HCT116 (cell line): ENCODE measurements around the gene ZFHX3. TPM values are rescaled to one million over a fixed set of nuclear protein-coding genes. Genes with fewer than 3 reads are reported as not detected.

Source experiments
- ATAC-seq: fragments of 200-7000 bp; cut with Tn5 transposase; 2 replicates; pipeline ENCODE4 v1.9.1; 2020; ENCODE audit warnings: mild to moderate bottlenecking, moderate library complexity
- BruUV-seq: library from RNA; stranded (reverse); fragments of 400-500 nt; replicated peaks from 2 replicates; lab custom pipeline; 2021; lab: Mats Ljungman, UMichigan
- CTCF ChIA-PET: fragments of 300-600 bp; sonication (Branson Sonifier 250); formaldehyde crosslinking; loops from one replicate; lab custom pipeline; 2021; ENCODE audit warnings: antibody characterized with exemption; lab: Charles Lee
- POLR2A ChIA-PET: fragments of 300-600, 350-600 bp; sonication (Branson Sonifier 250); formaldehyde crosslinking; loops from one replicate; lab custom pipeline; 2021; ENCODE audit warnings: antibody characterized with exemption; lab: Charles Lee
- RAD21 ChIA-PET, 2 experiments: fragments of 300-600 bp; sonication (Branson Sonifier 250); formaldehyde crosslinking; loops; one replicate each; lab custom pipeline; 2023; ENCODE audit warnings: low total read pairs in 2 of 2; ENCODE audit not compliant: uncharacterized antibody in 2 of 2, unreplicated experiment in 2 of 2, low non-redundant PET in 1 of 2; lab: Charles Lee
- DNase-seq: peaks from one replicate; pipeline ENCODE4 v3.0.0-alpha.2; 2010; ENCODE audit warnings: low read depth, low spot score
- H2AFZ ChIP-seq: fragments of 200-600 bp; shearing (Covaris generic), sonication (generic); 2 replicates; pipeline ENCODE4 v1.6.1; 2017; ENCODE audit warnings: low read depth, mixed run types, mixed read lengths, antibody characterized with exemption, low read length; ENCODE audit not compliant: poor library complexity, severe bottlenecking
- H3K27ac ChIP-seq: 2 replicates; pipeline ENCODE4 v1.5.1; 2012; ENCODE audit warnings: low read depth, low read length
- H3K27me3 ChIP-seq: fragments of 200-600 bp; sonication (generic); 2 replicates; pipeline ENCODE4 v1.6.1; 2016; ENCODE audit warnings: mixed run types, low read length, mixed read lengths; ENCODE audit not compliant: insufficient read depth
- H3K36me3 ChIP-seq, 2 experiments: fragments of 200-500 bp in 1 of 2; fragments of 200-600 bp in 1 of 2; sonication (Bioruptor generic) in 1 of 2; sonication (generic) in 1 of 2; 2 replicates each; pipeline versions ENCODE4 v1.5.1 to v1.6.1; 2014 to 2016; ENCODE audit warnings: low read length in 2 of 2, inconsistent platforms in 1 of 2, mixed read lengths in 1 of 2, mixed run types in 1 of 2; ENCODE audit not compliant: insufficient read depth in 2 of 2, control insufficient read depth in 1 of 2
- H3K4me1 ChIP-seq, 2 experiments: fragments of 200-600 bp in 1 of 2; sonication (generic) in 1 of 2; 2 replicates each; pipeline versions ENCODE4 v1.5.1 to v1.6.1; 2012 to 2017; ENCODE audit warnings: low read length in 2 of 2, inconsistent platforms in 1 of 2, mild to moderate bottlenecking in 1 of 2, mixed read lengths in 1 of 2, mixed run types in 1 of 2, moderate library complexity in 1 of 2; ENCODE audit not compliant: insufficient read depth in 2 of 2, control insufficient read depth in 1 of 2
- H3K4me2 ChIP-seq: fragments of 200-600 bp; sonication (generic); 2 replicates; pipeline ENCODE4 v1.6.1; 2017; ENCODE audit warnings: mixed run types, low read length, mixed read lengths
- H3K4me3 ChIP-seq, 2 experiments: fragments of 200-600 bp in 1 of 2; sonication (generic) in 1 of 2; replicated peaks in 1 of 2; 2 replicates each; pipeline ENCODE4 v1.5.1; 2011 to 2016; ENCODE audit warnings: low read length in 2 of 2, control low read depth in 1 of 2, low read depth in 1 of 2, mild to moderate bottlenecking in 1 of 2, mixed read lengths in 1 of 2, mixed run types in 1 of 2
- H3K79me2 ChIP-seq: fragments of 200-600 bp; sonication (generic); 2 replicates; pipeline ENCODE4 v1.6.1; 2017; ENCODE audit warnings: mild to moderate bottlenecking, mixed run types, low read length, moderate library complexity, mixed read lengths; ENCODE audit not compliant: insufficient read depth
- H3K9ac ChIP-seq: fragments of 200-600 bp; sonication (generic); 2 replicates; pipeline ENCODE4 v1.6.1; 2016; ENCODE audit warnings: low read length, mixed read lengths
- H3K9me2 ChIP-seq: fragments of 200-600 bp; sonication (generic), shearing (Covaris generic); 2 replicates; pipeline ENCODE4 v1.6.1; 2017; ENCODE audit warnings: mixed run types, mild to moderate bottlenecking, moderate library complexity; ENCODE audit not compliant: insufficient read depth
- H3K9me3 ChIP-seq, 2 experiments: fragments of 200-500 bp in 1 of 2; fragments of 200-600 bp in 1 of 2; sonication (Bioruptor generic) in 1 of 2; sonication (generic) in 1 of 2; 2 replicates each; pipeline ENCODE4 v1.6.1; 2014 to 2017; ENCODE audit warnings: low read length in 2 of 2, mixed read lengths in 2 of 2, inconsistent platforms in 1 of 2, low read depth in 1 of 2, mild to moderate bottlenecking in 1 of 2, mixed run types in 1 of 2, moderate library complexity in 1 of 2; ENCODE audit not compliant: control insufficient read depth in 1 of 2, insufficient read depth in 1 of 2
- H4K20me1 ChIP-seq: fragments of 200-600 bp; sonication (generic), shearing (Covaris generic); 2 replicates; pipeline ENCODE4 v1.6.1; 2017; ENCODE audit warnings: mixed run types, mild to moderate bottlenecking, moderate library complexity; ENCODE audit not compliant: insufficient read depth
- CBX3 ChIP-seq: IDR thresholded peaks from 2 replicates; pipeline ENCODE4 v1.6.1; 2012; ENCODE audit warnings: low read depth
- CEBPB ChIP-seq: IDR thresholded peaks from 2 replicates; pipeline ENCODE4 v1.6.1; 2012; ENCODE audit warnings: low read depth
- CTCF ChIP-seq, 3 experiments: fragments of 200-600 bp in 1 of 3; sonication (generic) in 1 of 3; IDR thresholded peaks in 2 of 3; conservative IDR thresholded peaks in 1 of 3; 2 replicates each; pipeline ENCODE4 v1.5.1; 2012 to 2017; ENCODE audit warnings: low read depth in 2 of 3, low read length in 2 of 3, antibody characterized with exemption in 1 of 3, borderline replicate concordance in 1 of 3, control low read depth in 1 of 3, mild to moderate bottlenecking in 1 of 3, mixed read lengths in 1 of 3, mixed run types in 1 of 3, moderate library complexity in 1 of 3; ENCODE audit not compliant: insufficient read depth in 1 of 3
- EGR1 ChIP-seq: IDR thresholded peaks from 2 replicates; pipeline ENCODE4 v1.6.1; 2012; ENCODE audit warnings: low read depth
- EZH2phosphoT487 ChIP-seq: fragments of 200-600 bp; IDR thresholded peaks from 2 replicates; pipeline ENCODE4 v1.6.1; 2018; ENCODE audit warnings: antibody characterized with exemption, borderline replicate concordance
- JUND ChIP-seq: IDR thresholded peaks from 2 replicates; pipeline ENCODE4 v1.6.1; 2012
- MAX ChIP-seq: IDR thresholded peaks from 2 replicates; pipeline ENCODE4 v1.6.1; 2012
- POLR2A ChIP-seq: IDR thresholded peaks from 2 replicates; pipeline ENCODE4 v1.7.0; 2011; ENCODE audit warnings: borderline replicate concordance; ENCODE audit not compliant: insufficient read depth, insufficient read length; ENCODE audit errors: extremely low read depth
- POLR2AphosphoS5 ChIP-seq: IDR thresholded peaks from 2 replicates; pipeline ENCODE4 v1.6.1; 2011; ENCODE audit warnings: mild to moderate bottlenecking, low read depth, low read length, moderate library complexity
- RAD21 ChIP-seq: IDR thresholded peaks from 2 replicates; pipeline ENCODE4 v1.6.1; 2012; ENCODE audit warnings: low read depth, mild to moderate bottlenecking
- SIN3A ChIP-seq: IDR thresholded peaks from 2 replicates; pipeline ENCODE4 v1.6.1; 2012; ENCODE audit warnings: low read depth
- SRF ChIP-seq: IDR thresholded peaks from 2 replicates; pipeline ENCODE4 v1.6.1; 2012; ENCODE audit warnings: low read depth
- TCF7L2 ChIP-seq: IDR thresholded peaks from 2 replicates; pipeline ENCODE4 v1.7.0; 2011; ENCODE audit warnings: borderline replicate concordance, inconsistent platforms; ENCODE audit not compliant: insufficient read depth, insufficient read length; ENCODE audit errors: extremely low read depth
- YY1 ChIP-seq: IDR thresholded peaks from 2 replicates; pipeline ENCODE4 v1.6.1; 2011; ENCODE audit warnings: low read length, low read depth, moderate library complexity, mild to moderate bottlenecking; ENCODE audit not compliant: insufficient replicate concordance; ENCODE audit errors: extremely low read depth
- ZNF274 ChIP-seq: fragments of 200-500 bp; sonication (Bioruptor generic); IDR thresholded peaks from 2 replicates; pipeline ENCODE4 v1.6.1; 2014; ENCODE audit warnings: mild to moderate bottlenecking, low read depth, low read length, inconsistent platforms
- intact Hi-C: fragments of 100-400 bp; cut with micrococcal nuclease; formaldehyde crosslinking; loops from 2 replicates; pipeline ENCODE4 v1.10.0; 2022
- total RNA-seq: library from RNA; stranded (reverse); gene quantifications from one replicate; pipeline ENCODE4 v1.2.1, GENCODE V29; 2021; ENCODE audit not compliant: unreplicated experiment
- TF ChIP-seq, protein P1 (sequence below): IDR thresholded peaks from 2 replicates; pipeline ENCODE4 v1.6.1; 2012

The ZFHX3 gene
- total RNA-seq, 1 experiment from 2014 or later: 6.3 TPM

DNA sequence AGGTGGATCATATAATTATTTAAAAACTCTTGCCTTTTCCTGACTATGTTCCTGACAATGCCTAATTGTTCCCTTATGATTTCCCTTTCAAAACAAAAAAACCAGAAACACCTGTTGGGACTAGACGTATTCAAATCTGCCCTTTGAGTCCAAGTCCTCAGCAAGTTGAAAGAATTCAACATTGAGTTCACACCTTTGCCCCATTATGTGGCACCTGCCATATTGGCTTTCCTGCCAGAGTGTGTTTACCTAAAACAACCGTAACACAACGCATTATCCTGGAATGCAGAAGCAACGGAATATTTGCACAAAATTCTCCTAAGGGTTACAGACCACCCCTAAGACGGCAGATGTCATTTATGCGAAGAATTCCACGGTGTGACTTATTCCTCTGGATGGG is 105.9 kb downstream of the ZFHX3 start:
- TF ChIP-seq EZH2phosphoT487 (no peak), POLR2AphosphoS5 (no peak), CEBPB (no peak), ZNF274 (no peak), EGR1 (no peak), JUND (no peak), MAX (no peak), CBX3 (no peak), POLR2A (no peak), SIN3A (no peak), CTCF (IDR thresholded peaks at IDR 0.05 in 2 of 3, conservative IDR thresholded peaks at IDR 0.05 in 1 of 3; ENCODE audit: borderline replicate concordance in 1 of 3, insufficient read depth in 1 of 3, low read depth in 2 of 3, low read length in 2 of 3) (no peak), TCF7L2 (no peak), YY1 (no peak), RAD21 (no peak), SRF (no peak)
- TF ChIP-seq, protein P1, sequence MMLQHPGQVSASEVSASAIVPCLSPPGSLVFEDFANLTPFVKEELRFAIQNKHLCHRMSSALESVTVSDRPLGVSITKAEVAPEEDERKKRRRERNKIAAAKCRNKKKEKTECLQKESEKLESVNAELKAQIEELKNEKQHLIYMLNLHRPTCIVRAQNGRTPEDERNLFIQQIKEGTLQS: no peak
- RAD21 ChIA-PET: no interaction called here
- no peak for ATAC-seq

More for the DNA sequence above, 105.9 kb downstream of the ZFHX3 start:
- H3K27ac ChIP-seq: no peak overlapping the region
- no peak overlapping the region for H3K4me2 ChIP-seq
- H2AFZ ChIP-seq: no peak overlapping the region
- no TSS peak for BruUV-seq
- no peaks in the 10 kb centered on the region for H3K9me3 ChIP-seq
- DNase-seq: no peak
- ChIA-PET CTCF (no interaction called here), POLR2A (no interaction called here)
- no peaks in the 10 kb centered on the region for H4K20me1 ChIP-seq
- intact Hi-C loops: no loop called here
- no peaks in the 10 kb centered on the region for H3K27me3 ChIP-seq
- H3K9me2 ChIP-seq: no peaks in the 10 kb centered on the region
- no peak overlapping the region for H3K4me3 ChIP-seq
- H3K9ac ChIP-seq: no peak overlapping the region
- H3K4me1 ChIP-seq: peaks cover 3 to 22% of the 10 kb centered on the region in 2 experiments; a peak in 3 of 4 replicates
- H3K36me3 ChIP-seq: no peaks in the 10 kb centered on the region
- H3K79me2 ChIP-seq: peaks cover 6% of the 10 kb centered on the region; the same call in 1 of the 2 replicates
